ENCODE results near the gene WWP2.

DNA sequence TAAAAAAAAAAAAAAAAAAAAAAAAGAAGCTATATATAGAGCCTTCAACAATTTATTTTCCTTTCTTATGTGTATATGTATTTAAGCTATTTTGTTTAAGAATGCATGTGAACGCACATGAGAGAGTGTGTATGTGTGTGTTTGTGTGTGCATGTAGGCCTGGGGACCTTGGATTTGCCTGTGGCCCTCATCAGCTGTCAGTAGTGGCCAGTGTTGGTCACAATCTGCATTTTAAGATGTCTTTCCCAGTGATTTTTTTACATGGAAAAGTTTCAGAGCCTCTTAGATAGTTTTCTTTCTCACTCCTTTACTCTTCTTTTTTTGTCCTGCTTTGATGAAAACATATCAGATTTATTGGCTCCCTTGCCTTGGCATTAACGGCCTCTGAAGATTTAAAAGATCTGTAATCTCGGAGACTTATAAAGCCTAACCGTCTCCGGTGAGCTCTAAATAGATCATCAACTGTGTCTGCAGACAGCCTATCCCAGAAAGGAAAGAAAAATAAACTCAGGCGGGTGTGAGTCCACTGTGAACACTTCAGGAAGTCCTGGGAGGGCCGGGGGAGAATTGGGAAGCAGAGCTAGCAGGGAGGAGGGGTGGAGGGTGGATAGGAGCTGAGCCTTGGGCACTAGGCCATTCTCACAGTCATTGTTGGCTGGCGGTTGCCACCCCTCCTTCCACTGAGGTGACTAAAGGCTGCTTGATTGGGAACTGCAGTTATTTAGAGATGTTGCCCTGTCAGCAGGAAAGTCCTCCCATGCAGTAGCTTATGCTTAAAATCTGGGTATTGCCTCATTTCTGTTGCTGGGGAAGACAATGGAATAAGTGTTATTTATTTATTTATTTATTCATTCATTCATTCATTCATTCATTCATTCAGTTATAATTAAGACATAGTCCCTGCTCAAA lies 86.8 kb downstream of the WWP2 start:
- TF ChIP-seq POLR2A (IDR thresholded peaks at IDR 0.05) (no peak), POLR2AphosphoS5 (IDR thresholded peaks at IDR 0.05) (peak; percentile 23 to 59), EP300 (IDR thresholded peaks at IDR 0.05) (no peak)
- TF ChIP-seq, protein P1, sequence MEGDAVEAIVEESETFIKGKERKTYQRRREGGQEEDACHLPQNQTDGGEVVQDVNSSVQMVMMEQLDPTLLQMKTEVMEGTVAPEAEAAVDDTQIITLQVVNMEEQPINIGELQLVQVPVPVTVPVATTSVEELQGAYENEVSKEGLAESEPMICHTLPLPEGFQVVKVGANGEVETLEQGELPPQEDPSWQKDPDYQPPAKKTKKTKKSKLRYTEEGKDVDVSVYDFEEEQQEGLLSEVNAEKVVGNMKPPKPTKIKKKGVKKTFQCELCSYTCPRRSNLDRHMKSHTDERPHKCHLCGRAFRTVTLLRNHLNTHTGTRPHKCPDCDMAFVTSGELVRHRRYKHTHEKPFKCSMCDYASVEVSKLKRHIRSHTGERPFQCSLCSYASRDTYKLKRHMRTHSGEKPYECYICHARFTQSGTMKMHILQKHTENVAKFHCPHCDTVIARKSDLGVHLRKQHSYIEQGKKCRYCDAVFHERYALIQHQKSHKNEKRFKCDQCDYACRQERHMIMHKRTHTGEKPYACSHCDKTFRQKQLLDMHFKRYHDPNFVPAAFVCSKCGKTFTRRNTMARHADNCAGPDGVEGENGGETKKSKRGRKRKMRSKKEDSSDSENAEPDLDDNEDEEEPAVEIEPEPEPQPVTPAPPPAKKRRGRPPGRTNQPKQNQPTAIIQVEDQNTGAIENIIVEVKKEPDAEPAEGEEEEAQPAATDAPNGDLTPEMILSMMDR (IDR thresholded peaks at IDR 0.05): no peak

All from upper lobe of left lung (tissue), 4 donors.